Ecto neural progenitor cell (in vitro differentiated cells): ENCODE measurements around the gene SF1.
A peak's percentile ranks its signal among the peaks of the same experiment; 100 is the strongest.

Experiments
- DNase-seq: peaks from one replicate; pipeline ENCODE4 v3.0.0-alpha.2; 2018; ENCODE audit warnings: low spot score

The SF1 gene

DNA sequence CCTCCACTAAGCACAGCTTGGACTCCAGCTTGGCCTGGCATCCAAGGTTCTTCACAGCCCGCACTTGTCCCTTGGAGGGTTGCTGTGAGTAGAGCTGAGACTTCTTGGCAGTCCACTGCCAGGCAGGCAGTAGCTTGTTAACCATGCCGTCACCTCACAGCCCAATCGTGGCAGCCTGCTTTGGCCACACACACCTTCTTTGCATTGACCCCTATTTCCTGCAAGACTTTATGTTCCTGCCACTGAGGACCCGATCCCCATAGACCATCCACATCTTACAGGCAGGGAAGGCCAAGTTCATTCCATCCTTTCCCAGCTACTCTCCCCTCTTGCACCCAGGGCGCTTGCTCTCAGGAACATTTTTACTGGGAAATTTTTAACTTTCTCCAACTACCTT, 16.1 kb downstream of the SF1 start:
- DNase-seq, result no peak

DNA sequence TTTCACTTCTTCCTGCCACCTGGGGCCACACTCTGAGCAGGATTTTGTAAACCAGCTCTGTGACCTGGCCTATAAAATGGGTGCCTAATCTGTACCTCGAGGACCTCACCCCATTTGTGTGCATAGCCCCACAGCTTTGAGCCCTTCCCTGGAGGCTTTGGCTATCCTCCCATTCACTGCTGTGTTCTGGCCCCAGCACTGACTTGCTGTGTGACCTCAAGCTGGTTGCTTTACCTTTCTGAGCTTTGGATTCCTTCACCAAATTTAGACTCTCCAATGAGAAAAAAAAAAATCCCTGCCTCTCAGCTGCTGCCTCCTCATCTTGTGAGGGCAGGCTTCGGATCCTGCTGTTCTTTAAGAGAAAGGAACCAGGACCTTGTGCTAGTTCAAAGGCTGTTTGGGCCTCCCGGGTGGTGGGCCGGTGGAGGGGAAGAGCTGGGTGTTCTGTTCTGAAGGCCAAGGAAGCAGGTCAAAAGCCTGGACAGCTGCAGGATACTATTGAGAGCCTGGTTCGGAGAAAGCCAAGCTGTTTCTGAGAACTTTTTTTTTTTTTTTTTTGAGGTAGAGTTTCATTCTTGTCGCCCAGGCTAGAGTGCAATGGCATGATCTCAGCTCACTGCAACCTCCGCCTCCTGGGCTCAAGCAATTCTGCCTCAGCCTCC, 17.5 kb downstream of the SF1 start:
- DNase-seq, result no peak

DNA sequence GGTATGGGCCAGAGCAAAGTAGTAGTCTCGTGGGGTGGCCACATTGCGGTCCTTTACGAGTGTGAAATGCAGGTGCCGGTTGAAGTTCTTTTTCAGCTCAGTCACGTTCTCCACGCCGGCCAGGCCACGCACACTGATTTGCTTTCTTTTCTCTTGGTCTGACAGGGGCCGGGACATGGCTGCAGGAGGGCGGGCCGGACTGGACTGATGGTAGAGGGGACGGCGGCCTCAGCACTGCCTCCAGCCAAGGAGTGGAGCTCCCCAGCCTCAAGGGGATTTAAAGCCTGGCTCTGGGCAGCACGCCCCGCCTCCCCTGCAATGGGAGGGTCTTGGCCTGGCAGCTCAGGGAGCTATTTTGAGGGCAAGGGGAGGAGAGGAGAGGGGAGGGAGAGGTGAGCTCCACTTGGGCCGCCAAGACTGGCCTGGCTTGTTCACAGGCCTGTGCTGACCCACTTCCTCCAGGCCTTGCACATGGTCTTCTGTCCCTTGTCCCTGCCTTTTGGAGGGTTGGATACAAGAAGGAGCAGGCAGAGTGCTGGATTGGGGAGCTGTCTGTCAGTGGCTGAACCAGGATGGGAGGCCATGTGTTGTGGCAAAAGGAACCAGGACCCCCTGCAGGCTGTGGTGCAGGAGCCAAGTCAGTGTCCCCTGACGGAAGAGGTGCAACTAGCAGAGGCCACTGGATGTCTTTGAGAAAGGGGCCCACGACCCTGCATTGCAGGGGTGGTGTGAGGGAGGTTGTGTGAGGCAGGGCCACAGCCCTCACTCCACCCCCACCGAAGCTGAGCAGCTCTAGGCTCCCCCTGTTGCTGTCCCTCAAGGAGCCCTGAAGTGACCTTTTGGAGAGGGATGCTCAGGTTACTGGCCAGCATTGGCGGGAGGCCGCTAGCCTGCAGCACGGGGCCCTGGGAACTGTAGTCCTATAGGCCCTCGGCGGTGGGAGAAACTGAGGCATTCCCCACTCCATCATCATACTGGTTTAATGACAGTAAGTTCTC, 18.3 kb downstream of the SF1 start, which contains the start of gene PYGM:
PYGM (minus strand) TSS at position 253 of the 998 bp plus-strand sequence; CDS start at position 177, 76 bp downstream.
- DNase-seq, result peak; percentile 88

DNA sequence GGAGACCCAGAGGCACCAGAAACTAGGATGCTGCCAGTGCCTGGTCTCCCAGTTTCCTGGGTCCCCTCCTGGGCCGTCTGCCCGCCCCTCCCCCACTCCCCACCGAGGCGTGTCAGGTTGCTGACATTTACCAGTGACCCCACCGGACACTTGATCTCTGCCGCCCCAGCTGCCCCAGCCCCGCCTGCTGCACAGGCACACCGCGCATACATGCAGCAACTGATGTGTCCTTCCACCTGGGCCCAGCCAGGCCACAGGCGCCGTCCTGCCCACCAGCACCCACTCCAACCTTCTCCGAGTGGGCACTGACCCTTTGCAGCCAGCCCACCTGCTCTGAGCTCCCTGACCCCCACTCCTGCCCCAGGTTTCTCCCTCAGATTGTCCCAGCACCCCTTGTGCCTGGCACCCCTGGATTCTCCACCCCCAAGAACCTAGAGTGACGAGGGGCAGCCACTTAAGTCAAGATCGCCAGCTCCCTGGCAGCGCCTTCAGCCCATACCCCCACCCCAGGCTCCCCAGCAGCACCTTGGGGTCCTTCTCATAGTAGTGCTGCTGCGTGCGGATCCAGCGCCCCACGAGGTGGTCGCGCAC, 19.1 kb downstream of the SF1 start:
- peak; percentile 48 for DNase-seq

DNA sequence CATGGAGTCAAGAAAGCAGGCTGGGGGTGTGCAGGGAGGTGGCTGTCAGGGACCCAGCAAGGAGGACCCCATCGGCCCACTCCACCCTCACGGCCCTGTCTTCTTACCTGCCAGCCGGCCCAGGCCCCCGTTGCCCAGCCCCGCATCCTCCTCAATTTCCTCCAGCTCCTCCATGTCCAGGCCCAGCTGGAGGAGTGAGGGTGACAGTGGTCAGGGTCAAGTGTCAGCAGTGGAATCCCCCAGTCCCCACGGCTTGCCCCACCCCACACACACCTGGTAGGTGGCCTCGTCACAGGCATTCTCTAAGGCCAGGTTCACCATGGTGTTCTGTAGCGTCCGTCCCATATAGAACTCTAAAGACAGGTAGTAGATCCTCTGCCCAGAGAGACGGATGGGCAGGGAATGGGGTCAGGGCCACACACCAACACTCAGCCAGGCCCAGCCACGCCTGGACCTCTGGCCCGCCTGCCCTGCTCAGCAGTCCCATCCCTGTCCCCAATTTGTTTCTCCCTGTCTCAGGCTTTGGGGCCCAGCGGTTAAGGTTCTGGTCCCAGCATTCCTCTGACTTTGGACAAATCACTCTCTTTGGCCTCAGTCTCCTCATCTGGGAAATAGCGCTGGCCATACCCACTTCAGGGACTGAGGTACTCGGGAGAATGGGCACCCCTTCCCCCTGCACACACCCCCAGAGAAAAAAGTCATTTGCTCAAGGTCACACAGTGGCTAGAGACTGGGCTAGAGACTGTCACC, 19.8 kb downstream of the SF1 start:
- DNase-seq, result no peak

DNA sequence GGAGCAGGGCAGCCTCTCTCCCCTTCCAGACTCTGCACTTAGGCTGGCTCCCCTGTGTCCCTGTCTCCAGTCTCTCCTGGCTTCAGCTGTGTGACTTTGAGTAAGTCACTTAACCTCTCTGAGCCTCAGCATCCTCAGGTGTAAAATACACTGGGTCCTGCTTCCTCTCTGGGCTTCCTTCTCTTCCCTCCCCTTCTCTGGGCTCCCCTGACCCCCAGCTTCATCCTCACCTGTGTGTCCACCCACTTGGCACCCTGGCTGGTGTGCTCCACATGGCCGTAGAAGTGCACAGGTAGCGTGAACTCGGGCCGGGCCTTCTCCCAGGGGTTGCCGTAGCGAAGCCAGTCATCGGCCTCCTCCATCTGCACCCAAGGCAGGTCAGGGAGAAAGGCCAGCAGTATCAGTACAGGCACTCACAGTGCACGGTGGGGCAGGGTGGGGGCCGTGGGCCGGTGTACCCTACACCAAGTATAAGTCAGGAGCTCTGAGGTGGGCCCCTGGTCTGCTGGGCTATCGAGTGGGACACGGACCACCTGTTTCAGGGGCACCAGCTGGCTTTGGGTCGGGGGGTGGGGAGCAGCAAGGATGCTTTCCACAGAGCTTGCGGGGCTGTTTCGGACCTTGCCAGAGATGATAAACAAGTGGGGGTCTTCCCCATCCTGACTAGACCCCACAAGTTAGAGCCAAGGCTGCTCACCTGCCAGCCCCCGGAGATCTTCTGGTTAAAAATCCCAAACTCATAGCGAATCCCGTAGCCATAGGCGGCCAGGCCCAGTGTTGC, 20.6 kb downstream of the SF1 start:
- no peak for DNase-seq

DNA sequence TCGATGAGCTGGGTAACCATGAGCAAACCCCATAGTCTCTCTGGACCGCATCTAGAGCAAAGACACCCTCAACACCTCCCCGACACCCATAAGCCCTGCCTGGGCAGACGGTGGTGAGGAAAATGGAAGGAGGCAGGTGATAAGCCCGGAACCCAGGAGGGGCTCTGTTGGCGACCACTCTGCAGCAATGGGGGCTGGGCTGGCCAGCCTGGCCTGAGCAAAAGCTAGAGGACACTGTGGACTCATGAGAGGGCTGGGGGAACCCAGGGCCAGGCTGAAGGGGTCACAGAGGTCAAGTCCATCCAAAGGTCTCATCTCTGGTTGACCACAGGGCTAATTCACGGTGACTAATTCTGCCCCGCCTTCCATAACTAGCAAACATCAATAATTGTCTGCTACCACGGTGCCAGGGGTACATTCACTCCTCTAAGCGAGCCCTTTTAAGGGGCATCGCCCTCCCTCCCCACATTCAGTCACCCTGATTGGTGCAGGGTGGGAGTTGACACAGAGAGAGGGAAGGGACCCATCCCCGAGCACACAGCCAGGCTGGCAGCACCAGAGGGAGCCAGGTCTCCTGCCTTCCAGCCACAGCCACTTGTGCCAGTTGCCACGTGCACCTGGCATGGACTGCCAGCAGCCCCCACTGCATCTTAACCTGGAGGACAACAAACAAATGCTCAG, 22.5 kb downstream of the SF1 start:
- DNase-seq, result no peak

DNA sequence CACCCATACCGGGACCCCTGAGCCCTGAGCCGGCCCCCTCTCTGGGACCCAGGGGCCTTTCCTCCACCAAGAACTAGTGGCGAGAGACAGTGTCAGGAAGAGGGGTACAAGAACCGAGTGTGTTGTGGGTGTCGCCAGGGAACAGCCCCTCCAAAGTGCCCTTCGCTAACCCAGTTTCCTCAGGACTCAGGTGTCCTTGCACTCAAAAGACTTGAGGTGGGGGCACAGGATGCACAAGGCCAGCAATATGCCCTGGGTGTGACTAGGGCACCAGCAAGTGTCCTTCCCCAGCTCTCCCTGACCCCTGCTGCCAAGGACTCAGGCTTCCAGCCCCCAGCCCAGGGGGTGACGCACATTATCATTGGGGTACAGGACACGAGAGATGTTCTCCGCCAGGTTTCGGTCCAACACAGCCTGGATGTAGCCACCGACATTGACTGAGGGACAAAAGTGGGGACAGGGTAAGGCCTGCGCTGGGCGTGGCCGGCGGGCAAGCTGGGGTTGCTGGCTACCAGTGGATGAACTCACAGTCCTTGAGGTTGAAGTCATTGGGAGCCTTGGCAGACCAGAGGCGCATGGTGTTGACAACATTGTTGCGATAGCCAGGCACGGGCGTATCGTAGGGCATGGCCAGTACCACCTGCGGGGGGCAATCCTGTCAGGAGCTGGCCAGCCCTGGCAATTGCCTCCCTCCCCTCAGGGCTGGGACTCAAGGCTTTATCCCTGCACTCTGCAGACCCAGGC, 23.3 kb downstream of the SF1 start:
- DNase-seq, result no peak

DNA sequence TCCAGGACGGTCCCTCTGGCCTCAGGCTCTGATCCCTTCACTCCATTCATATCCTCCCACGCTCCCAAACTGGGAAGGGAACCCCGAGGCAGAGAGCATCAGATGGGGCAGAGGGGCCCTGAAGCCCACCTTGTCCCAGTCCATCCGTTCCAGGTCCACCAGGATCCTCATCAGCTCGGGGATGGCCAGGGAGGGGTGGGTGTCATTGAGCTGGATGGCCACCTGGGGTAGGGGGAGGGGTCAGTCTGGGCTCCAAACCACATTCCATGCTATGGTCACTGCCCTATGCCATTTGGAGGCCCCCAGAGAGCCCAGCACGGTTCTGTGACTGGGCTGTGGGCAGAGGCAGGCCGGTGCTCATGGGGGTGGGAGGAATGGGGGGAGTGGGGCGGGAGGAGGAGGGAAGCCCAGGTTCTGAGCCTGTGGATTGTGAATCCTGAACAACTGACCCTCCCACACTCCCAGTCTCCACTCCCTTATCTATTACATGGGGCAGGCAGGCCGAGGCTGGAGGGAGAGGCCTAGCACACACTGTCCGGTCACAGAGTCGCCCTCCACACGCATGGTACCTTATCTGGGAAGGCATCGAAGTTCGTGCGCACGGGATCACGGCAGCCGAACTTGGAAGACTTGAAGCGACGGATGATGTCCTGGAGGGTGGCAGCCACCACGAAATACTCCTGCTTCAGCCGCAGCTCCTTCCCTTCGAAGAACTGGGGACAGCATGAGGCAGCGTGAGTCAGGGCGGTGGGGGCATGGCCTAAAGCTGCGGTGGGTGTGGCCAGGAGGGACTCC, 24.0 kb downstream of the SF1 start:
- peak; percentile 46 for DNase-seq

DNA sequence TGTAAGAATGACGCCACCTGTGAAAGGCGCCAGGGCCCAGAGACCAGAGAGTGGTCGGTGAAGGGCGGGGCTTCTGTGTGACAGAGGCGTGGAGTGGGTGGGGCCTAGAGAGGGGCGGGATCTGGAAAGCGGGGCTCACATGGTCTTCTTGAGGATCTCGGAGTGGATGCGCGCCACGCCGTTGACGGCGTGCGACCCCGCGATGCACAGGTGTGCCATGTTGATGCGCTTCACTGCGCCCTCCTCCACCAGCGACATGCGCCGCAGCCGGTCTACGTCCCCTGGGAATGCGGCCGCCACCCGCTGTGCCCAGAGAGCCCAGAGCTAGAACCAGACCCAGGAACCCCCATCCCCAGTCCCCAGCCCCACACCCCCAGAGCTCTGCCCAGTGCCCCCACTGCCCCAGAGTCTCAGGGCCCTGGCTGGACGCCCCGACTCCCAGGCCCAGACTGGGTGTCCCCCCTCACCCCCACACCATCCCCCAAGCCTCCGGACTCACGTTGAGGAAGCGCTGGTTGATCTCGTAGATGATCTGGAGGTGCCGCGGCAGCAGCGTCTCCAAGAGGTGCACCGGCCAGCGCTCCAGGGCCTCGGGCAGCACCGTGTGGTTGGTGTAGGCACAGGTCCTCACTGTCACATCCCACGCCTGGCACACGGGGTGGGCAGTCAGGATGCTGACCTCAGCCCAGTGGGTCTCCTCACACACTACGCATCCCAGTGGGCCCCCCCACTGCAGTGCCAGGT, 24.8 kb downstream of the SF1 start:
- DNase-seq, result no peak

DNA sequence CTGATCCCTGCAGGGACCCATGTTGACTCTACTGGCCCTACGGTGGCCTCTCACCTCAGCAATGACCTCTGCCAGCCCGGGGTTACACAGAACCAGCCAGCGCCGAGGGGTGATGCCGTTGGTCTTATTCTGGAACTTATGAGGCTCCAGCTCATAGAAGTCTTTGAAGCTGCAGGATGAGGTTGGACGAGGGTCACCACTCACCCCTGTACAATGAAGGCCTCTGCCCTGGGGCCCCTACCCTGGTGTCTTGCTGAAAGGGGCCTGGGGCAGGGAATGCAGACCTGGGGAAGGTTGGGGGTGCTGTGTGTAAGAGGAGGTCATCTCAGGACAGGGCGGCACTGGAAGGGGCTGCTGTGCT, 25.3 kb downstream of the SF1 start:
- DNase-seq, result no peak

DNA sequence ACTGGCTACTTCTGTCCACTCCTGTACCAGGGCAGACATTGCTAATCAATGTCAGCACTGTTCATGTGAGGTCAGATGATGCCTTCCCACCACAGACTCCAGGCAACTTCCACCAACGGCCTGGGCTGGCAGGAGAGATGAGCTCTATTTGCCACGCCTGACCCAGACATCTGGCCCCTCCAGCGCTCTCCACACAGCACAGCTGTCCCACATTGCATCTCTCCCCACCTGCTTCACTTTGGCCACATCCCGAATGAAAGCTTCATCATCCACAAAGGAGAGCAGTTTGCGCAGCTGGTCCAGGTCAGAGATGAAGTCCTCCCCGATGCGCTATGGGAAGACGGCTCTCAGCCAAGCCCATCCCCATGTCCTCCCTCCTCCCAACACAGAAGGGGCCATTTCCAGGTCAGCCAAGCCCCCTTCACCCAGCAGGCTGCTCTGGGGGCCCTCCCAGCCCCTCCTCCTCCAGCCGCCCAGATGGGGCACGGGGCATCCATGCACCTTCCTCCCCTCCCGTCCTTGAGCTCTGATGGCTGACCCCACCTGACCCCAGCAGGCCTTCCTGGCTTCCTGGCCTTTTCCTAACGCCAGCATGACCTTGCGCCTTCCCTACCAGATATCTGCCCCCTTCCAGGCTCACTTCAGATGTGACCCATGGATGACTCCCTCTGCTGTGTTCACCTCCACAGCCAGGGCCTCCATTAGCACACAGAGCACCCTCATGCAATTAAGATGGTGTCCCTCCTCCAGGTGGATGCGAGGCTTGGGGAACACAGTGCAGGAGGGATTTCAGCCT, 26.0 kb downstream of the SF1 start:
- peak; percentile 40 for DNase-seq

DNA sequence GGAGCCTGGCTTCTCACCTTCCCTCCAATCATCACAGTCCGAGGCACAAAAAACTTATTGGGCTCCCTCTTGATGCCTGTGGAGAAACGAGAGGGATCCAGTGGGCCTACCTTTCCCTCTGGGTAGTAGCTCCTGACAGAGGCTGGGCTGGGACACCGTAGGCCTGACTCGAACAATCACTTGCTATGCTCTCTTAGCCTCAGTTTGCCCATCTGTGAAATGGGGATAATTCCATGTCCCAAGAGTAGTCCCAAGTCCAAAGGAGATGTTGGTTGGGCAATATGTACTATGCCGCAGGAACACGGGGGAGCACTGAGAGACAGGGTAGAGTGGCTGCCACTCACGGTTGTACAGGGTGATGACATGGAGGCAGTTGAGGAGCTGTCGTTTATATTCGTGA, 26.8 kb downstream of the SF1 start:
- no peak for DNase-seq

DNA sequence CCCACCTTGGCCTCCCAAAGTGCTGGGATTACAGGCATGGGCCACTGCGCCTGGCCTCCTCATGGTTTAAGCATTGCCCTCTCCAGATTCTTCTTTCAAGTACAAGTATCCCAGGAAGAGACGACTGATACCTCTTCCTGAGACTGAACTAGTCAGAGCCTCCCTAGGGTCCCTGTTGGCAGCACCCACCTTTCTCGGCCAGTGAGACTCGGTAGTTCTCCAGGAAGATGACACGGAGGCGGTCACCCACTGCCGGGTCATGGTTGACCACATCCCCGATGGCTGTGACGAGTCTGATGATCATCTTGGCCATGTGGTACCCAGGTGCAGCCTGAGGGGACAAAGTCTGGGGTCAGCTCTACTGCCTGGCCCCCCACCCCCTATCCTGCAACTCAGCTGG, 27.2 kb downstream of the SF1 start:
- DNase-seq, result no peak

DNA sequence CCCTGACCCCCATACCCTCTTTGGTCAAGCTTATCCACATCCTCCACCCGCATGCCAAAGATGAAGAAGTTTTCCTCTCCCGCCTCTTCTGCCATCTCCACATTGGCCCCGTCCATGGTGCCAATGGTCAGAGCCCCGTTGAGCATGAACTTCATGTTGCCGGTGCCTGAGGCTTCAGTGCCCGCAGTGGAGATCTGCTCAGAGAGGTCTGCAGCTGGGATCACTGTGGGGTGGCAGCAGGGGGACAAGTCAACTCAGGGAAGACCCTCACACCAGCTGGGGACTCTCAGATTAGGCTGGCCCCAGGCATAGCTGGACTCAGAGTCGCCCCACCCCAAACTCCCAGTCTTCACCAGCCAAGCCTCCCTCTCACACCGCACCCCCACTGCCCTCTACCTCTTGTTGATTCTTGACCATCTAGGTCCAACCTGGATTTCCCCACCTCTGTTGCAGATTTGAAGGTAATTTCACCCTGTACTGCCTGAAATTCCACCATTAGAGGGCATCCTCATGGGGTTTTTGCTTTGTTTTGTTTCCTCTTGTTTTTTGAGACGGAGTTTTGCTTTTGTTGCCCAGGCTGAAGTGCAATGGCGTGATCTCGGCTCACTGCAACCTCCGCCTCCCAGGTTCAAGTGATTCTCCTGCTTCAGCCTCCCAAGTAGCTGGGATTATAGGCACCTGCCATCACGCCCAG, 27.8 kb downstream of the SF1 start:
- DNase-seq, result no peak

DNA sequence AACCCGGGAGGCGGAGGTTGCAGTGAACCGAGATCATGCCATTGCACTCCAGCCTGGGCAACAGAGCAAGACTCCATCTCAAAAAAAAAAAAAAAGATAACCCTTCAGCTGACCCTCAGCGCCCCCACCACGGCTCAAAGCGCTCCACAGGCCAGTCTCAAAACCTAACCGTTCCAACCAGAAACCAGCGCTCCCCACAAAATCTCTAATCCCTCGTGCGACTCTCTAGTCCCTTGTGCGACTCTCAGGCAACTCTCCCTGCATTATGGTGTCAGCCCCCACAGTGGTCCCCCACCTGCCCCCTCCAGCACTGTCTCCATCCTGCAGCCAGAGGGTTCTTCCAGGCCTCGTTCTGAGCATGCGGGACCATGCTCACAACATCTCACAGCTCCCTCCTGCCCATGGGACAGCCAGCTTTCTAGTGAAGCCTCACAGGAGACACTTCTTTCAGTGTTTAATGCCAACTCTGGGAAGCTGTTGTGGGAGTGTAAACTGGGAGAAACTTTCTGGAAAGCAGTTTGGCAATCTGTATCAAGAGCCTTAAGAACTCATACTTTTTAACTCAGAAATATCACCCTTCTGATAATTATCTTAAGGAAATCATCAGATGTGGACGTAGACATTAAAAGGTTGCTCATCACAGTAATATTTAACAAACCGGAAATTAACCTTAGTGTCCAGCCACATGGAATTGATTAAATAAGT, 30.2 kb downstream of the SF1 start:
- DNase-seq, result no peak
